Transverse colon (tissue), 3 donors: Measurements from ENCODE around the gene SLC13A1.

Experiments used
- EP300 ChIP-seq: sonication (generic); formaldehyde crosslinking; IDR thresholded peaks from one replicate; pipeline ENCODE4 v1.6.1; 2017; ENCODE audit warnings: antibody characterized with exemption, low read depth
- POLR2A ChIP-seq: fragments of 450-650 bp; IDR thresholded peaks from one replicate; pipeline ENCODE4 v1.6.1; 2016; ENCODE audit warnings: antibody characterized with exemption, mild to moderate bottlenecking, moderate library complexity
- TF ChIP-seq, protein P1 (sequence below), 5 experiments: fragments of 200-600 bp in 3 of 5; fragments of 450-650 bp in 2 of 5; sonication (generic) in 3 of 5; IDR thresholded peaks; 1 replicate in 2 of 5; 2 replicates in 3 of 5; pipeline ENCODE4 v1.5.1; 2016 to 2017; ENCODE audit warnings: antibody characterized with exemption in 5 of 5, inconsistent platforms in 3 of 5, mild to moderate bottlenecking in 2 of 5, moderate library complexity in 1 of 5

DNA sequence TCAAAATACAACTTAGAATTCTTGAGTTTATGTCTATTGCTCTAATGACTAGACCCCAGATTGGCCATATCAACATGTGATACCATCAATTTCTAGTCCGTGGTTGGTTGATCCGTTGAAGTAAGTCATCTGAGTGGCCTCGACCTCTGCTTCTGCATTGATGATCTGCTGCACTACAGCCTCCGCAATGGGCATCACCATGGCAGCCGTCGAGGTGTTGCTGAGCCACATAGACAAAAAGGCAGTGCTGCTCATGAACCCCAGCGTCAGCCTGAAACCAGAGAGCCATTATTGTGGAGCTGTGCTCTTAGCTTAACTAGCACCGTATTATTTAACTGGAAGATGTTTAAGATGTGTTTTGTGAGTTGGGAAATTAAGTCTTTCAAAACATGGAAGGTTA is 30.7 kb downstream of the SLC13A1 start:
- TF ChIP-seq, protein P1, sequence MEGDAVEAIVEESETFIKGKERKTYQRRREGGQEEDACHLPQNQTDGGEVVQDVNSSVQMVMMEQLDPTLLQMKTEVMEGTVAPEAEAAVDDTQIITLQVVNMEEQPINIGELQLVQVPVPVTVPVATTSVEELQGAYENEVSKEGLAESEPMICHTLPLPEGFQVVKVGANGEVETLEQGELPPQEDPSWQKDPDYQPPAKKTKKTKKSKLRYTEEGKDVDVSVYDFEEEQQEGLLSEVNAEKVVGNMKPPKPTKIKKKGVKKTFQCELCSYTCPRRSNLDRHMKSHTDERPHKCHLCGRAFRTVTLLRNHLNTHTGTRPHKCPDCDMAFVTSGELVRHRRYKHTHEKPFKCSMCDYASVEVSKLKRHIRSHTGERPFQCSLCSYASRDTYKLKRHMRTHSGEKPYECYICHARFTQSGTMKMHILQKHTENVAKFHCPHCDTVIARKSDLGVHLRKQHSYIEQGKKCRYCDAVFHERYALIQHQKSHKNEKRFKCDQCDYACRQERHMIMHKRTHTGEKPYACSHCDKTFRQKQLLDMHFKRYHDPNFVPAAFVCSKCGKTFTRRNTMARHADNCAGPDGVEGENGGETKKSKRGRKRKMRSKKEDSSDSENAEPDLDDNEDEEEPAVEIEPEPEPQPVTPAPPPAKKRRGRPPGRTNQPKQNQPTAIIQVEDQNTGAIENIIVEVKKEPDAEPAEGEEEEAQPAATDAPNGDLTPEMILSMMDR (IDR thresholded peaks at IDR 0.05): no peak
- TF ChIP-seq EP300: no peak
- TF ChIP-seq POLR2A: no peak
